Mucosa of gallbladder (tissue), 1 donor: ENCODE results near the gene NAMPT. TPM values are rescaled to one million over a fixed set of nuclear protein-coding genes. Genes with fewer than 3 reads are reported as not detected.
"Not testable (repeated sequence)": the region's sequence is repeated elsewhere in the genome, so short reads cannot be mapped to it uniquely, and the experiment has no call there.

Source experiments
- DNase-seq: peaks from one replicate; pipeline ENCODE4 v3.0.0-alpha.2; 2020; ENCODE audit warnings: low spot score
- total RNA-seq: library from RNA; stranded (reverse); gene quantifications from one replicate; pipeline ENCODE4 v1.2.1, GENCODE V29; 2021
- donor health status: DM: no; HTN: no; CAD: no.

The NAMPT gene
- 52.7 TPM for total RNA-seq

- no peak for DNase-seq
Observed at GRCh38 chr7:106284714-106285050, at the start of gene NAMPT. NAMPT (minus strand) TSS chr7:106284983; CDS start chr7:106284884, 99 bp downstream.

GRCh38 chr7:106332201-106332600 lies 47.4 kb upstream of the NAMPT start:
- DNase-seq: no peak

- DNase-seq: no peak
Observed at GRCh38 chr7:106331441-106332175, 46.8 kb upstream of the NAMPT start.

GRCh38 chr7:106329971-106330733 lies 45.4 kb upstream of the NAMPT start:
- no peak for DNase-seq

GRCh38 chr7:106329408-106329807 lies 44.6 kb upstream of the NAMPT start:
- no peak for DNase-seq

- no peak for DNase-seq
Observed at GRCh38 chr7:106327538-106328481, 43.0 kb upstream of the NAMPT start.

- DNase-seq: no peak
Observed at GRCh38 chr7:106326594-106327537, 42.1 kb upstream of the NAMPT start.

- not testable (repeated sequence) for DNase-seq
Observed at GRCh38 chr7:106324509-106324908, 39.7 kb upstream of the NAMPT start.

- not testable (repeated sequence) for DNase-seq
Observed at GRCh38 chr7:106320254-106320770, 35.5 kb upstream of the NAMPT start.

- no peak for DNase-seq
Observed at GRCh38 chr7:106318482-106318881, 33.7 kb upstream of the NAMPT start.

GRCh38 chr7:106317971-106318370 lies 33.2 kb upstream of the NAMPT start:
- no peak for DNase-seq

- DNase-seq: no peak
Observed at GRCh38 chr7:106316947-106317346, 32.2 kb upstream of the NAMPT start.

GRCh38 chr7:106314875-106315274 lies 30.1 kb upstream of the NAMPT start:
- no peak for DNase-seq

GRCh38 chr7:106313966-106314365 lies 29.2 kb upstream of the NAMPT start:
- no peak for DNase-seq

- DNase-seq: no peak
Observed at GRCh38 chr7:106313456-106313901, 28.7 kb upstream of the NAMPT start.

- DNase-seq: no peak
Observed at GRCh38 chr7:106312906-106313305, 28.1 kb upstream of the NAMPT start.

- DNase-seq: no peak
Observed at GRCh38 chr7:106312099-106312871, 27.5 kb upstream of the NAMPT start.

GRCh38 chr7:106309362-106309761 lies 24.6 kb upstream of the NAMPT start:
- no peak for DNase-seq

GRCh38 chr7:106306256-106306655 lies 21.5 kb upstream of the NAMPT start:
- DNase-seq: no peak

GRCh38 chr7:106305732-106306131 lies 20.9 kb upstream of the NAMPT start:
- no peak for DNase-seq
